ENCODE data around the gene TUBE1.
A peak's percentile ranks its signal among the peaks of the same experiment; 100 is the strongest.
"Not testable (repeated sequence)": the region's sequence is repeated elsewhere in the genome, so short reads cannot be mapped to it uniquely, and the experiment has no call there.

The TUBE1 gene

GRCh38 chr6:112087136-112087911, at the start of gene TUBE1, which contains the start of gene FAM229B:
TUBE1 (minus strand) TSS chr6:112087482; CDS start chr6:112087434, 48 bp downstream.
FAM229B (plus strand) TSS chr6:112087591; CDS start chr6:112099284, 11,693 bp downstream.
- DNase-seq (ENCODE audit: low read depth) = peak; percentile 98

DNA sequence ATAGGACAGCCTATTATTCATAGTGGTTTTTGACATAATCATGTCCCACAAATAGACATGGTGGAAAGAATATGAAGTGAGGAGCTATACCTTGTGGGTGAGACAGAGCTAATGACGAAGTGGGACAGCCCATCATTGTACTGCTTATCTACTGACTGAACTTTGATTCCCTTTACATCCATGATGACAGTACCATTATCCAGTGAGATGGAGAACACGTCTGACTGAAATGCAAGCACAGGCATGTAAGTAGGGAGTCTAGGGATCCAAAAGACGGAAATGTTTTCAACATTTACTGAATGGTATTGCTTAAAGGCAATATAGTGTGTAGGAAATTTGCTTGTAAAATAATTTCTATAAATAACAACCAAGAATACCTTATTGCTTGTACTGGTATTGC, 43.6 kb upstream of the TUBE1 start:
- DNase-seq (ENCODE audit: low read depth) = no peak

DNA sequence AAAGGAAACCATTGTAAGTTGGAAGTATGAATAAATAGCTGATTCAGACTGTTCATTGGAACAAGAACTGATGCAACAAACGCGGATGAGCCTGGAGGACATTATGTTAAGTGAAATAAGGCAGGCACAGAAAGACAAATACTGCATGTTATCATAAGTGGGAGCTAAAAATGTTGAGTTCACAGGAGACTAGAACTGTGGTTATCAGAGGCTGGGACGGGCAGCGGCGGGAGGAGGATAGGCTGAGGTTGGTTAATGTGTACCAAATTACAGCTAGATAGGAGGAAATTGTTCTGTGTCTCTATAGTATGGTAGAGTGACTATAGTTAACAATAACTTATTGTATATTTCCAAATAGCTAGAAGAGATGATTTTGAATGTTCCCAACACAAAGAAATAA, 40.9 kb upstream of the TUBE1 start:
- no peak for DNase-seq (ENCODE audit: low read depth)

GRCh38 chr6:112123982-112124381, 36.7 kb upstream of the TUBE1 start:
- no peak for DNase-seq (ENCODE audit: low read depth)

- no peak for DNase-seq (ENCODE audit: low read depth)
Observed at GRCh38 chr6:112122756-112123155, 35.5 kb upstream of the TUBE1 start.

DNA sequence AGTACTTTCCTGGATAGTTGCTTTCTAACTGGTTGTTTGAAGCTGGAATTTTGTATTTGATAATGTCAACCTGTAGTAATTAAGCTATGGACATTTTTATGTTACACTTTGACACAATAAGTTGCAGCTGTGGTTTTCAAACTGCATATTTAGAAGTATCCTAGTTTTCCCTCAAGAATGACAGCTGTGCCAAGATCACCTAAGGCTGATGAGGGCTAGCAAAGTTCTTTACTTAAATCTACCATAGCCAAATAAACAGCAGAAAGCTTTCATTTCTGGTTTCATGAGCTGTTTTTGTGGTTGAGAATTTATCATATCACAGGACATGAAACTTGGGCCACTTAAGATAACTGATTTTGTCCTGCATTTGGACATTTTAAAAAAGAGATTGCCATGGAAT, 30.8 kb upstream of the TUBE1 start:
- DNase-seq (ENCODE audit: low read depth) = no peak

DNA sequence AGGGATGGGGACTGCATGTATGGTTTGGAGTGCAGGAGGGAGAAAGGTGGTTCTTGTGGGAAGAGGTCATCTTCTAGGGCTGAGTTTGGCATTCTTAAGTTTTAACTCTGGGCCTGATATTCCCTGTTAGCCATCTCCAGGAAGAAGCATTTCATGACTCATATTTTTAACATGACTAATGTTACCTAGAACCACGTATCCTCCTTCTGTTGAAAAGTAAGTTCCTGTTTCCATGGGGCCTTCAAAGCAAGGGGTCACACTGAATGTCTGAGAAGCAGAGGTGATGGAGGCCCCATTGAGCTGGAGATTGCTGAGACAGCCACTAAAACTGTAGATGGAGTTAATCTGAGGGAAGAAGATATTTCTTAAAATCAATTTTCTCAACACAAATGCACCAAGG, 30.3 kb upstream of the TUBE1 start:
- peak; percentile 14 for DNase-seq (ENCODE audit: low read depth)

DNA sequence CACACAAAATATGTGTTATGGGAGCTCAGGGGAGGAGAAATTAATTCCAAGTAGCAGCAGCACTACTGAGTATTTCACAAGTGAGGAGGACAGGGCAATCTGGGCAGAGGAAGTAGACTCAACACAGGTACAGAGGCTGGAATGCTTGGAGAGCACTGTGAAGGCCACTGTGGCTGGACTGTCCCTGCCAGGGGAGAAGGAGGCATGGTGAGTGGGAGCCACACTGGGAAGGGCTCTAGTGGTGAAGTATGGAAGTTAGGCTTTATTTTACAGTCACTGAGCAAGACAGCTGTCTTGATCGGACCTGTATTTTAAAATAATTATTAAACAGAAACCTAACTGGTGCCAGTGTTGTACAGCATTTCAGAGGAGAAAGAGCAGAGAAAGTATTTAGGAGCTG, 28.9 kb upstream of the TUBE1 start:
- no peak for DNase-seq (ENCODE audit: low read depth)

- DNase-seq (ENCODE audit: low read depth) = no peak
Observed at GRCh38 chr6:112114577-112115223, 27.4 kb upstream of the TUBE1 start.

DNA sequence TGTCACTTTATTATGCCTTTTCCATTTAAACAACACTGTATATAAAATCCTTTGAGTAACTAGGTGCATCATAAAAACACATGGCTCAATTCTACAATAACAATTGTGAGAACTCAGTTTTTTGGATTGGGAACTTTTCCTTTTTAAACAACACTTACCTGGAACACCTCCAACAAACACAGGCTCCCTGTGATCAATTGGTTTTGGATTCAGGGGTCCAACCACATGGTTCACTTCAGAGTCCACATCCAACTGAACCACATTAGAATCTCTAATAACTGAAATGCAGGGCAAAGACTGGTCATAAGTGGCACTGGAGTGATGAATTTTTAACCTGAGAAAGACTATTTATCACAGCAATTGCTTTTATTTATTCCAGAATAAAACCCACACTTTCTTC, 26.6 kb upstream of the TUBE1 start:
- DNase-seq (ENCODE audit: low read depth) = no peak

DNA sequence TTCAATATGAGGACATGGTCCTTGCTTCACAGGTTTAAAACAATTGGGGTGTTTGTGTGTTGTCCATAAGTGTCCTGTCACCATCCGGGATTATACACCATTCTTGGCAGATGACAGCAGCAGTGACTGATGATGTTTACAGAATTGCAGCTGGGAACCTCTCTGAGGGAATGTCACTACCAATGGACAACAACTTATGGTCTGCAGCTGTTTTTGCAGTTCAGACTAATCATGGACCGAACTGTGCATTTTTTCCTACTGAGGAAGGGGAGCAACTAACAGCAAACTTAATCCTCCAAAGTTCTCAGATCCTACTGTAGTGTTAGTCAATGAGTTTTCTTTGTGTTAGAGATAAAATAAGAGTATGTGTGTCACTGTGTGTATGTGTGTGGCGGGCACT, 26.1 kb upstream of the TUBE1 start:
- DNase-seq (ENCODE audit: low read depth) = no peak

- DNase-seq (ENCODE audit: low read depth) = peak; percentile 24
Observed at GRCh38 chr6:112109262-112109661, 22.0 kb upstream of the TUBE1 start.

- no peak for DNase-seq (ENCODE audit: low read depth)
Observed at GRCh38 chr6:112106562-112106961, 19.3 kb upstream of the TUBE1 start.

DNA sequence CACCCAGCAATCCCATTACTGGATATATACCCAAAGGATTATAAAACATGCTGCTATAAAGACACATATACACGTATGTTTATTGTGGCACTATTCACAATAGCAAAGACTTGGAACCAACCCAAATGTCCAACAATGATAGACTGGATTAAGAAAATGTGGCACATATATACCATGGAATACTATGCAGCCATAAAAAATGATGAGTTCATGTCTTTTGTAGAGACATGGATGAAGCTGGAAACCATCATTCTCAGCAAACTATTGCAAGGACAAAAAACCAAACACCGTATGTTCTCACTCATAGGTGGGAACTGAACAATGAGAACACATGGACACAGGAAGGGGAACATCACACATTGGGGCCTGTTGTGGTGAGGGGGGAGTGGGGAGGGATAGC, 18.7 kb upstream of the TUBE1 start:
- DNase-seq (ENCODE audit: low read depth) = not testable (repeated sequence)

DNA sequence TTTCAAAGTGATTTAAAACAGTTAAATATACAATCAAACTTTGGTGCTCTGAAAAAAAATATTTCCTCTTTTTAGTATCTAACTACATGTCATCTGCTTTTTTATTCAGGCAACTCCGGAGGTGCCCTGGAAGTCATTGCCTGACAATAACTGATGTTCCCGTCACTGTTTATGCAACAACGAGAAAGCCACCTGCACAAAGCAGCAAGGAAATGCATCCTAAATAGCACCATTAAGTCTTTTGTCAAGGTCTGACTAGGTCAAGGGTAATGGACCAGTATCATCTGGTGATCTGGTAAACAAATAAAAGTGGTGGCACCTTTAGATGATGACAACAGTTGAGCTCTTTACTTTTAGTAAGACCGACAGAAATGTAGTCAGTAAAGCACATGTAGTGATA, 13.3 kb upstream of the TUBE1 start:
- DNase-seq (ENCODE audit: low read depth) = no peak

GRCh38 chr6:112096901-112097300, 9.6 kb upstream of the TUBE1 start:
- no peak for DNase-seq (ENCODE audit: low read depth)

DNA sequence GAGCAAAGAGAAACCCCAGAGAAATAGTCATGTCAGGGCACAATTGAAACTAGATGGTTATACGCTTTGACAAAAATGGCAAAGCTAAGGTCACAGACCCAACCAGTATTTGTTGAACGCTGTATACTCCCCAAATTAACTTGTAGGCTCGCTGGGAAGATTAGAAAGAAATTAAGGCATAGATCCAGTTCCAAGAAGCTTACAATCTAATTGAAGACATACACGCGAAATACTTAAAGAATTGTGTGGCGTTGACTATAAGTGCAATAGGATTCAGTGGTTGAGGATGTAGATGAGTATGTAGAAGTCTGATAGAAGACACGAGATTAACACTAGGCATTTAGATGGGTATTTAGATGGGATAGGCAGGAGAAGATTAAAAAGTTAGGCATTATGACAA, 634 bp upstream of the TUBE1 start:
- DNase-seq (ENCODE audit: low read depth) = no peak

DNA sequence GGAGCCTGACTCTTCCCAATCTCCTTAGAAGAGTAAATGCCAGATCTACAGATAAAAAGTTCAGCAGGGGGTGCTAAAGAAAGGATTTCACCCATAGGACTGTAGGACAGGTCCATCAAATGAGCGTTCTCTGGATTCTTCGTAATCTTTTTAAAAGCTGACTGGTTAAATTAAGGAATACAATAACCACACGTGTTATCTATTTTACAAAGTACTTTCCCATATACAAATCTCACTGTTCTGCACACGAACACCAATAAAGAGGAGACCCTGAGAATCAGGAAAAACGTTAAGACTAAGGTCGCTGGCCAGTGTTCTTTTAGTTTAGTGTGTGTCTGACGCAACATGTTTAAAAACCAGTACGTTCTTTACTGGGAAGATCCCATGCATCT, 542 bp downstream of the TUBE1 start:
- peak; percentile 62 for DNase-seq (ENCODE audit: low read depth)

- no peak for DNase-seq (ENCODE audit: low read depth)
Observed at GRCh38 chr6:112085286-112086065, 1.8 kb downstream of the TUBE1 start.

- no peak for DNase-seq (ENCODE audit: low read depth)
Observed at GRCh38 chr6:112081569-112081968, 5.7 kb downstream of the TUBE1 start.

- DNase-seq (ENCODE audit: low read depth) = no peak
Observed at GRCh38 chr6:112066606-112067005, 20.7 kb downstream of the TUBE1 start.

GRCh38 chr6:112065426-112065986, 21.8 kb downstream of the TUBE1 start:
- no peak for DNase-seq (ENCODE audit: low read depth)

GRCh38 chr6:112062966-112063365, 24.3 kb downstream of the TUBE1 start:
- DNase-seq (ENCODE audit: low read depth) = no peak
